GM03348 (cell line): ENCODE measurements around the gene MBLAC2.

Source experiments
- DNase-seq: peaks from one replicate; pipeline ENCODE4 v3.0.0; 2012; ENCODE audit warnings: low spot score

The MBLAC2 gene

DNA sequence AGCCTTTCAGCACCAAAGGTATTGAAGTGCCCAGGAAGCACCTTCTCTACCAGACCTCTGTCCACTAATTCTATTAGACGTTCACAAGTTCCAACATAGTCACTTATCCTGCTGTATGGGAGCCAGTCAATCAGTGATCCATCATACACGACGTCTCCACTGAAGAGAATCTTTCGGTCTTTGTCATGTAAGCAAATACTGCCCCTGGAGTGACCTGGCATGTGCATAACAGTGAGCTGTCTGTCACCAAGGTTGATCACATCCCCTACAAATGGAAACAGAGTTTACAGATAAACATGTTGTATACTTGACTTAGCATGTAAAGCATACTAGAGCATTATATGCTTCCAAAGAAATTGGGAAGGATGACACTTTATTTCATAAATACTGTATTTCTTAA is 13.3 kb downstream of the MBLAC2 start:
- DNase-seq = no peak

DNA sequence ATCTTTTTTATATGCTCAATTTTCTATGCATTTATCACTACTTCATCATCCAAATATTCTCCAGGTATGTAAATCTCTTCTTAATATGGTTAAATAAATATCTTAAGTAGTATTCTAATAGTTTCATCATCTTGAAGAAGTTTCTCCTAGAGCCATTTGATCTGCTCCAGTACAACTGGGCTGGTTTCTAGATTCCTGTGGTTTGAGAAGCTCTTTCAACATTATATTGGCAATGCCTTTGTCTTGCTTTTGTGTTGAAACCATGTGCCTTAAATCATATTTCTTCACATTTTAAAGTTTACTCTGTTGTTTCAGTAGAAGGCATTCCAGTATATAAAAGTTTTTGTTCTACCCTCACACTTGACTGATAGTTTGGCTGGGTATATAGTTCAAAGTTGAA is 27.6 kb downstream of the MBLAC2 start:
- DNase-seq = peak; percentile 41

DNA sequence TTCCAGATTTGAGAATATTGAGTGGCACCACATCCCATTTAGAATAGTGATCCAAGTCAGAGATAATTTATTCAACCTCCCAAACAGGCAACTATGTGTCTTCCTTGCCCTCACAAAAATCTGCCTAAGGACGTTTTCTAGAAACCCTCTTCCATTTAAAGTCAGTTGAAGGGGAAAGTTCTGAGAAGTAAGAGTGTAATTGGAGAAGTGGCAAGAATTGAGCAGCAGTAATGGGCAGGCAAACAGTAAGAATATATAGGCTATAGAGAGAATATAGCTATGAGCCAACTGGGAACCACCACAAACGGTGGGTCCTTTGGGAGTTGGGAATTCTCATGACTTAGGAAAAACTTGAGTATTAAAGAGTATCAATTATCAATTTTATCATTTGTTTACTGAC is 33.9 kb downstream of the MBLAC2 start:
- DNase-seq = no peak

DNA sequence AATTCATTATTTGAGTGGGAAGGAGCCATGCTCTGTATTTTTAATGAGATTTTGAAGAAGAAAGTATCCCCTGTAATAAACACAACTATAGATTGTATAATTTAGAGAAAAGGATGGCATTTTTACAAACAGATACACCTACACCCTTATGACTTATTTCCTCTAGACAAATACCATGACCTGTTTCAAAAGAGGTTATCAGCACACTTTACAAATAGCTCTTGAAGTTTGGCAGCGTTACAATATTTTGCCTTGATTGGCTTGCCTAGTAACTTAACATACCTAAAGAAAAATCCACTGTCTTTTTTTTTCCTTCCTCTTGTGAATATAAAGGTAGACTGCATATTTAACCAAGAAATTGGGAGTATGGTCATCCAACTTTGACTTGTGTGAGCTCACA is 36.5 kb downstream of the MBLAC2 start:
- DNase-seq = no peak

DNA sequence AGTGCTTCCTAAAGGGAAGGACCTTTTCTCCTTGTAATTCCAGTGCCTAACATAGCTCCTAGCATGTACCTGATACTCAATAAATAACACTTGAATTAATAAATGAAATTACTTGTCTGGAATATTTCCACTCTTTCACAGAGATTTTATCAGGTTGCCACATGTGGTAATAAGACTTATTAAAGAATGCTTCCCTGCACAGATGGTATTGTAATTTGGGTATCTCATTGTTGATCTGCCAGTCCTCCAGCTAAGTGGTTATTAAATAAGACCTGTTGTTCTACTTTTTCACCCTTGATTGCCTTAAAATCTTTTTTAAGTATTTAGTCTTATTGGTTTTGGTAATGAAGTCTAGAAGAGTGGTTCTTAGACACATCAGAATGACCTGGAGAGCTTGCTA is 36.9 kb downstream of the MBLAC2 start:
- DNase-seq = no peak

DNA sequence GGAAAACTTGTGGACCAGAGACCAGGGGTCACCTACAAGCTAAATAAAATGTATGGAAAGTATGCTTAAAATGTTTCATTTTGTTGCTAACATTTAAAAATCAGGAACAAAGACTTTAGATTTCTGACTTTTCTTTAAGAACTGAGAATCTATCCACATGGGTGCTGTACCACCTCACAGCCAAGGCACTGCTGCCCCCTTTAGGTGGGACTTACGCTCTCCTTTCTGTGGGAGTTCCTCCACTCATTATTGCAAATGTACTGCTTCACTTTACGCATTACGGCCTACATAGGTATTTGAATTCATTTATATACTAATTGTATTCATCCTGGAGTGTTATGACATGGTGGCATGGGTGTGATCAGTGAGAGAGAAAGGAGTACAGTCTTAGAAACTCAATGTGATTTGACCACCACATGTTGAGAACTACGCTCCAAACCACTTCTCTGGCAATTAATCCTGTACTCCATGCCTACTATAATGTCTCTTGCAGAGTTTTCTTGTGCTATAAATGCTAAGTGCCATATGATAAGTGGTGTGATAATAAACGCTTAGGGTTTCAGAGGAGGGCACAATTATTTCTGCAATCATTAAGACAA is 40.4 kb downstream of the MBLAC2 start:
- DNase-seq = peak; percentile 30

DNA sequence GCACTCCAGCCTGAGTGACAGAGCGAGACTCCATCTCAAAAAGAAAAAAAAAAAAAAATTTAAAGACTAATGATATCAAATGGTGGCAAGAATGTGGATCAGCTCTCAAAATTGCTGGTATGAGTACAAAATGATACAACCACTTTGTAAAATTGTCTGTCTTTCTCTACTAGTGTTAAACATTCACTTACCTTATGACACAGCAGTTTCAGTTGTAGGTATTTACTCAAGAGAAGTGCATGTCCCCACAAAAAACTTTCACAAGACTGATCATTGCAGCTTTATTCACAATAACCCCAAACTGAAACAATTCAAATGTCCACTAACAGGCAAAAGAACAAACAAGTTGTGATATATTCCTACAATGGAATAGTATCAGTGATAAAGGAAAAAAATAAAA is 50.3 kb downstream of the MBLAC2 start:
- no peak for DNase-seq

DNA sequence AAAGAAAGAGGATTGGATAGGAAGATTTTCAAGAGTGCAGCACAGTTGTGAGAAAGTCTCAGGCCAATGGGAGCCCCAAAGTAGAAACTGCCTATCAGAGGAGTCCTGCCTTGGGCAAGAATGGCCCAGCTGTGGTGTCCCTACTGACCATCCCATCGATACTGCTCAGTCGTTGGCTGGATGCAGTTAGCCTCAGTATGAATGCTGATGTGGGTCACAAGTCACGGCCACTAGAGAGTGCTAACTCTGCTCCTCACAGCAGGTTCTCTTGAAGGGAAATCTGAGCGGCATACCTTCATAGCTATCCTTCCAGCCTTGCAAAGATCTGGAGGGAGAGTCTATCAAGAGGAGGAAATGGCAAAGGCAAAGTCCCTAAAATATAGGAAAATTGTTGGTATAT is 53.4 kb downstream of the MBLAC2 start:
- DNase-seq = no peak

DNA sequence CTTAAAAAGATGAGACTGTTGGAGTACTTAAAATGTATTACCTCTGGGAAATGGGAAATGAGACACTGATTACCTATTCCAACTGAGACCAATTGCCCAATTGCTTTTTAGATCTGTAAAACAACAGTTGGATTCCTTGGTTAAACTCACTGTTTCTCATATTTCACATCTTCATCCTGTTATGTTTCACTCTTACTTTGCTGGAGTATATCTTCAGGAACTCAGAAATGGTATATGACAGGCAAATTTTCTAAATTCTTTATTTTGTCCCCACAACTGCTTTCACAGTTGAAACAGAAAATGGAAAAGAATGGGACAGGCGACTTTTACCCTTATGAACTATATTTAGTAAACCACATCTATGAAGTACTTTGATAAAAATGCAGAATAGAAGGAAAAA is 56.4 kb downstream of the MBLAC2 start:
- DNase-seq = no peak

DNA sequence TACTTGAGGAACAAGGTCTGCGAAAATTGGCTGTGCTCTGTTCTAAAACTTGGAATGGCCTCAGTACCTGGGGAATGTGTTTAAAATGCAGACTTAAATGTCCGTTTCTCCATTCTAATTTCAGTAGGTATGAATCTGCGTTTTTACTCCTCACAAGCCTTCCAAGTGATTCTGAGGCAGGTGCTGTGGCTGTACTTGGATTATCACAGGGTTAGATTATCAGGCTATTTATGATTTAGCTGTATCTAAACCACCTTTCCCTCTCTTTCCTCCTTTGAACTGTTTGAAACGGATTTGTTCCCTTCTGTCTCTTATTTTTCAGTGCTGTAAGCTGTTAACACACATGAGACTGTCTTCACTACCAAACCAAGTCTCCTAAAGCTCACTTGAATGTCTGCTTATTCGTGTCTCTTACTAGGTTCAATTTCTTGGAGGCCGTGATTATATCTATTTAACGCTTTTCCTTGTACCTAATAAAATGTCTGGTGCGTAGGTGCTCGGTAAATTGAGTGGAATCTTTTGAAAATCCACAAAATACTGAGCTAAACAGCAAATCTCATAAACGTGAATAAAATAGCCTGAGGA is 64.3 kb downstream of the MBLAC2 start:
- DNase-seq = no peak

DNA sequence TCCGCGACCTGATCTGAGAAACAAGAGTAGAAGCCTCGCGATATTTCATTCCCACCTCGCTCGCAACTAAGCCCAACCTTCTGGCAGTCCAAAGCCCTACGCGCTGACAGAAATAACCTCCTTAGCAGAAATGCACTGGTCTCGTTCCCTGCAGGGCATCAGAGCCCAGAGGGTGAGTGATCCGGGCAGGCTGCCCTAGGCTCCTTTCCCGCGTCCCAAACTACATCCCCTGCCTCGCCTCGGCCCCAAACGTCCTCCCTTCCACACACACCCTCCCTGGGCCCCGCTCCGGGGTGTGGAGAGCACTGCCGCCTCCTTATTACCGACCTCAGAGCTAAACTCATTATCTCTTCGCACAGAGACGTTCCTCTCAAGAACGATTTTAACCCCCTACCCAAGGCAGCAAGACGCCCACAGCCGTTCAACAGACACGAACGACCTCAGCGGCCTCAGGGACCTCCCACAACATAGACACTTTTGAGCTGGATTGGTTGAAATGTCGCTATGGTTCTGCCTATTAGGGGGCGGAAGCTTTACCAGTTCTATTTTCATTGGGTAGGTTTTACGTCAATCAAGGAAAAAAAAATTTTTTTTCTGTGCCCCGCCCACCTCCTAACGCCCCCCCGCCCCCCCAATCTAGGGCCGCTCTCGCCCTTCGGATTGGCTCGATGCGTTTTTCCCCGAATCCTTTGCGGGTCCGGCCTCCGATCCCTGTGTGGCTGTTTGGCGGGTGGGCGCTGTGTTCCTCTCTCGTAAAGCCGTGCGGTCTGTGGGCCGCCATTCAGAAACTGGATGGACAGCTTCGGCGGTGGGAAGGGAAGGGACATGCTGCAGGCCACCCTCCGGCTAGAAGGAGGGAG is 65.0 kb downstream of the MBLAC2 start, which contains the start of gene CETN3:
TSS of gene CETN3 (minus strand) at position 439 of the 860 bp plus-strand sequence. CDS start at position 344, 95 bp downstream.
- peak; percentile 96 for DNase-seq

DNA sequence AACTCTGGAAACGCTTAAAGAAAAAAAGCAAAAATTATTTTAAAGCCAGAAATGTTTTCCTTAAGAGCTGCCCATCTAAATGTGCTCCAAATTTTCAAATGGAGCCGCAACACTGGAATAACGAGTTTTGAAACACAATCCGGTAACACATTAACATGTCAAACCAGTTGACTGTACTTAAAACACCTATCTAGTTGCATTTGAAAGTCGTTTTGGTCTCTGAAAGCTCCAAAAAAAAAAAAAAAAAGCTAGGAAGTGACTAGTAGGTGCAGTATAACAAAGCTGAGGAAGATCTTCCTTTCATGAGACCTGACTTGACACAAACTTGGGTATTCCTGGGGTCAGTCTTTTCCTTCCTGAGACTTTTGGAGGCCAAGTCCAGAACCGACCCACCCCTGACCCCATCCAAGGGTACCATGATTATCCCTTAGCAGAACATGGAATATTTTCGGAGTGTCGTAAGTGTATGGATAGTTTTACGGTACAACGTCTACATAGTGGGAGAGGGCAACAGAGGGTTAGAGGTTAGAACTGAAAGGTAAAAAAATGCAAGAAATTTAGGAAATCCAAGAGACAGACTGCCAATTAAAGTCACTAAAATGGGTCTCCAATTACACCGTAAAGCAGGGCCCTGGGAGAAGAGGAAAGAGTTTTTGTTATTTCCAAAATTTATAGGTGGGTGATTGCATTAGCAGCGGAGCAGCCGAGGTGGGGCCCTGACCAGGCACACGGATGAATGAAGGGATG is 65.8 kb downstream of the MBLAC2 start:
- no peak for DNase-seq
